GM21367 (cell line): ENCODE results near the gene DEGS2.

ENCODE experiments used
- ATAC-seq: cut with Tn5 transposase; IDR thresholded peaks from one replicate; pipeline ENCODE4 v1.9.1; 2021; ENCODE audit not compliant: unreplicated experiment

The DEGS2 gene

GRCh38 chr14:100134586-100134985 lies 24.9 kb downstream of the DEGS2 start:
- ATAC-seq = no peak

GRCh38 chr14:100132903-100133510 lies 26.4 kb downstream of the DEGS2 start:
- ATAC-seq = no peak

- ATAC-seq = no peak
Measured at GRCh38 chr14:100132161-100132902, 27.1 kb downstream of the DEGS2 start.

DNA sequence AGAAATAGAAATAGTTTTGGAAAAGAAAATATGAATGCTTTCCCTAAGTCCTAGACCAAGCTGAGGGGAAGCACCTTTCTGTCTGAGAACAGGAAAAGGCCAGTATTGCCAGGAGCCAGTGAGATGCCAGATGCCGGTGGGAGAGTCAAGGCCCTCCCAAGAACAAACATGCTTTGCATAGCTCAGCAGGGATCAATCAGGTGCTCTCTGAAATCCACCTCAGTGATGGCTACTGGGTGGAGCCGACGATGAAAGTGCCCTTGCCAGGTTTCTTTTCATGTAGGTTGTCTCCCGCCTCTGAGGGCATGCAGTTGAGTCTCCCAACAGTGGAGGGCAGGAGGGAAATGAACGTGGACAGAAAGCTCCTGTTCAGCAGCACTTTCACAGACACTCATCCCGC lies 28.3 kb downstream of the DEGS2 start:
- no peak for ATAC-seq

- ATAC-seq = no peak
Measured at GRCh38 chr14:100130521-100130920, 28.9 kb downstream of the DEGS2 start.

DNA sequence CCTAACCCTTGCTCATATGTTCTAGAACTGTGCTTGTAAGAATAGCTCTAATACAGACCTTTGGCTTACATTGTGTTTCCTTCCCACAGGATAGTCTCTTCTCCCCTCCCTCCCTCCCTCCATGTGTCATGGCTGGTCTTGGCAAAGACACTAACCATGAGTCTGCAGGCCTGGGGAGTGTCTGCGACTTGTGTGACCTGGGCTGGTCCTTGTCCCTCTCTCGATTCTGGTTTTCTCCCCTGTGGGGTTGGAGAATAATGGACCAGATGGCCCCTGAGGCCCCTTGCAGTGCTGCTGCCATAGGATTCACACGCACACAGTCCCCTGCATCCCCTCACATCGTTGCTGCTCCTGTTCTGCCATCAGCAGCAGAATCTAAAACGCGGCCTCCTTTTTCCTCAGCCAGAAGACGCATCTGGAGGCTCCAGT lies 30.3 kb downstream of the DEGS2 start:
- ATAC-seq = no peak

- no peak for ATAC-seq
Measured at GRCh38 chr14:100128688-100129087, 30.8 kb downstream of the DEGS2 start.

- no peak for ATAC-seq
Measured at GRCh38 chr14:100127853-100128455, 31.5 kb downstream of the DEGS2 start.

GRCh38 chr14:100126401-100126800 lies 33.0 kb downstream of the DEGS2 start:
- ATAC-seq = no peak

GRCh38 chr14:100124551-100125088 lies 34.8 kb downstream of the DEGS2 start:
- ATAC-seq = no peak

DNA sequence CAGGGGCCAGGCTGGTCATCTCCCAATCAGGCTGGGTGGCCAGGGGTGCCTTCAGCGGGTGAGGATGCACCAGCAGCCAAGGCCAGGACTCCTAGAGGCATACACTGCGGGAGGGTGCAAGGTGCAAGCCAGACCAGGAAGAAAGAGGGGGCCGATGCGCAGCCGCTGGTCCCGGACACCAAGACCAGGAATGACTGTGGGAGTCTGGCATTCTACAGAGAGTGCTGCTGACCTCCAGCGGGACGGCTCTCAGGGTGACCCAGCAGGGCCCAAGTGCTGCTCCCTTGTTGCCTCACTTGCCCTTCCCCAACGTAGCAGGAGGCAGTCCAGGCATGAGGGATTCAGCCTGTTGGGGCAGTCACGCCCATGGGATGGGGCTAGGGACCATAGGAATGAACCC lies 35.8 kb downstream of the DEGS2 start:
- ATAC-seq = no peak

DNA sequence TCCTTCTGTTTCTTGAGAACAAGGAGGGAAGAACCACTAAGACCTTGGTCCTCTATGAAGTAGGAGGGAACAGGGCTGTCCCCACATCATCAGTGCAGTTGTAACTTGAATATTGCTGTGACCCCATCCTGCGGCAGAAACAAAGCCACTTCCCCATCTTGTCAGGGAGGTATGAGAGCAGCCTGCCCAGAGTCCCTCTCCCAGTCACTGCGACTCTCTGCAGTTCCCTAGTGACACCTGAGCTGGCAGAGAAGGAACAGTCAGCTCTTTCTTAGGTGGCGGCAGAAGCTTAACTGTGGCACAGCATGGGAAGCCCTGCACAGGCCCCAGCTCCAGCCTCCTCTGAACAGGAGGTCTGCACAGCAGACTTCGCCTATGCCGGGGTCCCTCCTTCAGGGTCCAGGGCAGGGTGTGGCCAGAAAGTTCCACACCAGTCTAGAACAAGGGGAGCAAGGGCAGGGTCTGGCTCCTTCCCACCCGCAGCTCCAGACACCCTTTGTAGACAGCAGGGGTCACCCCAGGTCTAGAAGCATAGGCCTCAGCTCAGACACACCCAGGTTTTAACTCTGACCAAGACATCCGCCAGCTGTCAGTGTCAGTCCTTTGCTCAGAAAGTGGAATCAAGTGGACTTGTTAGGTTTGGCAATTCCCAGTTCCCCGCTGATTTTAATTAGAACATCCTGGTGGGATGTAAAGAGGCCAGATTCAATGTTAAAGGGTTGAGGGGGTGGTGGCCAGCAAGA lies 36.8 kb downstream of the DEGS2 start:
- no peak for ATAC-seq

GRCh38 chr14:100121643-100122480 lies 37.6 kb downstream of the DEGS2 start:
- no peak for ATAC-seq

GRCh38 chr14:100120522-100121269 lies 38.7 kb downstream of the DEGS2 start:
- ATAC-seq = no peak

GRCh38 chr14:100119251-100119650 lies 40.2 kb downstream of the DEGS2 start:
- no peak for ATAC-seq

- no peak for ATAC-seq
Measured at GRCh38 chr14:100118396-100119011, 40.9 kb downstream of the DEGS2 start.

DNA sequence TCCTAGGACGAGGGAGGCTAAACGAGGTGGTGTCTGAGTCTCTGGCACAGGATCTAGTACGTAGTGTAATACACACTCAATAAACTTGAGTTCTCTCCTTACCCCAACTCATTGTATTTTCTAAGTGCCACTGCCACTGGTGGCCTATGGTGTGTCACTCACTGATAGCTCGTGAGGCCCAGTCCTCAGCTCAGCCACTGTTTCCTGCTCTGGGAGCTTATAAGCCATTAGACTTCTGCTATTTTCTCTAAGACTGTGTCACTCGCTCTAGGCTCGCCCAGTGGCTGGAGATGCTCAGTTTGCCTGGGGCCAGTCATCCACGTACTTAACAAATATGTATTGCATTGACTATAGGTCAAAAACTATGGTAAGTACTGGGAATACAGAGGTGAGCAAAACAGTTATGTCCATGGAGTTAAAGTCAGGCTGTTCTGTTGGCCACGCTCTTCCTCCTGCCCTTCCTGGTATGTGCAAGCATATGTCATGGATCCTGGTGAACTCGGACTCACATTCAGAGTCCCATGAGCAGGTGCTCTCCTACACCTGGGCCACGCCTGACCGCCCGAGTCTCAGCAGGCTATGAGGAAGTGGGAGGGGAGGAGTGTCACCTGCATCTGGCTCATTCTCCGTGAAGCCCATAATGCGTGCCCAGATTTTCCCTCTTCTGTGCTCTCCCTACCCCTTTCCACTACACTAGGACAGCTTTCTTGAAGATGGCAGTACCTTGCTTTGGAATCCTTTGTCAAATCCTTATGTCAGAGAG lies 41.6 kb downstream of the DEGS2 start:
- no peak for ATAC-seq

DNA sequence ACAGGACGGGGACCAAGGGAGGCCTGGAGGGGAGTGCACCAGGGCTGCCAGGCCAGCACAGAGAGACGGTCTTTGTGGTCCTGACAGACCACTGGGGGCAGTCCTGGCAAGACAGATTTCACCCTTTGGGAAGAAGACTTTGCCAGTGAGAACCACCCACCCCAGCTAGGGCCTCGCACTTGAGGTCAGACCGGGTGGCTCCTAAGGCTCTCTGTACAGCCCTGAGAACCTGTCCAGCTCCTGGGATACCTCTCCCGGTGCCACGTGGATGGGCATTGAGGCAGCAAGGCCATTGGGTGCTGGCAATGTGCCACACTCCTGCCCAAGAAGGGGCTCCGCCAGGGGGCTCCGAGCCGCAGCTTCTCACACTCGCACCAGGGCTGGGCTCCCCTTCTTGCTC lies 42.4 kb downstream of the DEGS2 start:
- ATAC-seq = no peak

- no peak for ATAC-seq
Measured at GRCh38 chr14:100116134-100116533, 43.3 kb downstream of the DEGS2 start.
